HepG2 (cell line): ENCODE results near the gene SMC6. TPM values are rescaled to one million over a fixed set of nuclear protein-coding genes. Genes with fewer than 3 reads are reported as not detected.
A peak's percentile ranks its signal among the peaks of the same experiment; 100 is the strongest.

Experiments
- ATAC-seq: fragments of 200-7000 bp; cut with Tn5 transposase; 3 replicates; pipeline ENCODE4 v1.9.1; 2020; ENCODE audit warnings: mild to moderate bottlenecking, moderate library complexity
- BruUV-seq: library from RNA; stranded (reverse); fragments of 400-500 nt; replicated peaks from 2 replicates; lab custom pipeline; 2021; lab: Mats Ljungman, UMichigan
- CTCF ChIA-PET: fragments of 300-600 bp; formaldehyde crosslinking; extraction: SDS; loops from one replicate; lab custom pipeline; 2021; ENCODE audit warnings: low total read pairs, inconsistent platforms, low intra/inter-chr PET ratio; lab: Yijun Ruan, JAX
- POLR2A ChIA-PET: fragments of 350-600 bp; sonication (Branson Sonifier 250); formaldehyde crosslinking; loops from one replicate; lab custom pipeline; 2020; ENCODE audit warnings: antibody characterized with exemption, inconsistent platforms; lab: Yijun Ruan, JAX
- DNase-seq: peaks from one replicate; pipeline ENCODE4 v3.0.0-alpha.2; 2015; ENCODE audit warnings: low spot score
- FAIRE-seq: peaks from 3 replicates; lab custom pipeline; 2011; peaks lifted over from hg19 to GRCh38; lab: Jason Lieb, UNC
- H2AFZ ChIP-seq: one replicate; pipeline ENCODE4 v1.6.1; 2011; ENCODE audit warnings: low read length, inconsistent platforms
- H3K27ac ChIP-seq: fragments of 300-600 bp; 3 replicates; pipeline ENCODE4 v1.8.0; 2011; ENCODE audit warnings: mixed run types, mild to moderate bottlenecking, mixed read lengths, low read length, inconsistent platforms; ENCODE audit not compliant: insufficient read depth; ENCODE audit errors: extremely low read length
- H3K27me3 ChIP-seq, 2 experiments: fragments of 200-600 bp in 1 of 2; 2 replicates in 1 of 2; 3 replicates in 1 of 2; pipeline versions ENCODE4 v1.6.0 to v1.8.0; 2011; ENCODE audit warnings: low read length in 2 of 2, mild to moderate bottlenecking in 2 of 2, moderate library complexity in 2 of 2, inconsistent platforms in 1 of 2; ENCODE audit not compliant: insufficient read depth in 2 of 2, control insufficient read depth in 1 of 2
- H3K36me3 ChIP-seq, 2 experiments: fragments of 200-600 bp in 1 of 2; replicated peaks in 1 of 2; 2 replicates in 1 of 2; 3 replicates in 1 of 2; pipeline versions ENCODE4 v1.5.1 to v1.8.0; 2011; ENCODE audit warnings: low read length in 2 of 2, inconsistent platforms in 1 of 2; ENCODE audit not compliant: insufficient read depth in 2 of 2, control insufficient read depth in 1 of 2
- H3K4me1 ChIP-seq: 2 replicates; pipeline ENCODE4 v1.5.1; 2012; ENCODE audit warnings: low read length, inconsistent platforms; ENCODE audit not compliant: insufficient read depth
- H3K4me2 ChIP-seq: 2 replicates; pipeline ENCODE4 v1.6.0; 2011; ENCODE audit warnings: low read depth, low read length, inconsistent platforms
- H3K4me3 ChIP-seq, 3 experiments: fragments of 200-600 bp in 1 of 3; sonication (generic), shearing (Covaris generic) in 1 of 3; replicated peaks in 1 of 3; 2 replicates each; pipeline ENCODE4 v1.5.1; 2011 to 2016; ENCODE audit warnings: low read length in 3 of 3, inconsistent platforms in 2 of 3, low read depth in 2 of 3, mild to moderate bottlenecking in 2 of 3, control low read depth in 1 of 3, mixed read lengths in 1 of 3; ENCODE audit not compliant: insufficient read depth in 1 of 3
- H3K79me2 ChIP-seq: one replicate; pipeline ENCODE4 v1.6.1; 2011; ENCODE audit warnings: low read length, inconsistent platforms; ENCODE audit not compliant: insufficient read depth
- H3K9ac ChIP-seq: 2 replicates; pipeline ENCODE4 v1.6.0; 2011; ENCODE audit warnings: mild to moderate bottlenecking, low read depth, low read length, inconsistent platforms; ENCODE audit not compliant: insufficient read depth
- H3K9me3 ChIP-seq: 2 replicates; pipeline ENCODE4 v1.5.1; 2012; ENCODE audit warnings: mild to moderate bottlenecking, low read length
- H4K20me1 ChIP-seq: 2 replicates; pipeline ENCODE4 v1.6.0; 2011; ENCODE audit warnings: inconsistent platforms, mild to moderate bottlenecking, low read length, moderate library complexity; ENCODE audit not compliant: insufficient read depth
- ATAD3A ChIP-seq: sonication (generic); formaldehyde crosslinking; IDR thresholded peaks from 2 replicates; pipeline ENCODE4 v1.4.0; 2020; ENCODE audit warnings: missing genetic modification reagents
- EP300 ChIP-seq, 3 experiments: sonication (generic) in 1 of 3; formaldehyde crosslinking in 1 of 3; IDR thresholded peaks; 2 replicates each; pipeline versions ENCODE4 v1.5.1 to v1.6.1; 2011 to 2020; ENCODE audit warnings: low read depth in 2 of 3, low read length in 2 of 3, borderline replicate concordance in 1 of 3, improper control_type of control experiment in 1 of 3, mild to moderate bottlenecking in 1 of 3, missing genetic modification reagents in 1 of 3, moderate library complexity in 1 of 3
- HNRNPLL ChIP-seq: fragments of 200-400 bp; formaldehyde crosslinking; IDR thresholded peaks from 2 replicates; pipeline ENCODE4 v1.6.1; 2017; ENCODE audit warnings: mild to moderate bottlenecking, low read depth, low read length; ENCODE audit not compliant: poor library complexity, severe bottlenecking
- KDM1A ChIP-seq: IDR thresholded peaks from 2 replicates; pipeline ENCODE4 v1.6.1; 2016; ENCODE audit warnings: missing compliant biosample characterization
- MXD1 ChIP-seq: sonication (generic); formaldehyde crosslinking; IDR thresholded peaks from 2 replicates; pipeline ENCODE4 v1.4.0; 2020; ENCODE audit warnings: mild to moderate bottlenecking, missing genetic modification reagents
- ZBTB38 ChIP-seq: sonication (generic); formaldehyde crosslinking; IDR thresholded peaks from 2 replicates; pipeline ENCODE4 v1.5.1; 2020; ENCODE audit warnings: mild to moderate bottlenecking, missing genetic modification reagents
- ZKSCAN1 ChIP-seq: fragments of 150-350 bp; IDR thresholded peaks from 2 replicates; pipeline ENCODE4 v1.6.1; 2014; ENCODE audit warnings: low read length
- ZMAT3 ChIP-seq: sonication (generic); formaldehyde crosslinking; conservative IDR thresholded peaks from 2 replicates; pipeline ENCODE4 v1.7.0; 2021; ENCODE audit warnings: missing genetic modification reagents
- ZMYM2 ChIP-seq: sonication (generic); formaldehyde crosslinking; IDR thresholded peaks from 2 replicates; pipeline ENCODE4 v1.8.0; 2022; ENCODE audit warnings: mild to moderate bottlenecking, missing genetic modification reagents
- ZNF501 ChIP-seq: sonication (generic); formaldehyde crosslinking; IDR thresholded peaks from 2 replicates; pipeline ENCODE4 v1.5.1; 2020; ENCODE audit warnings: mild to moderate bottlenecking, moderate library complexity, missing genetic modification reagents
- ZNF563 ChIP-seq: sonication (generic); formaldehyde crosslinking; IDR thresholded peaks from 2 replicates; pipeline ENCODE4 v1.8.0; 2022; ENCODE audit warnings: mild to moderate bottlenecking, moderate library complexity, missing genetic modification reagents
- ZNF629 ChIP-seq: sonication (generic); formaldehyde crosslinking; conservative IDR thresholded peaks from 2 replicates; pipeline ENCODE4 v1.5.0; 2020; ENCODE audit warnings: missing genetic modification reagents
- ZNF841 ChIP-seq: sonication (generic); formaldehyde crosslinking; IDR thresholded peaks from 2 replicates; pipeline ENCODE4 v1.8.1; 2023; ENCODE audit warnings: missing genetic modification reagents, borderline replicate concordance
- WGBS: methylation state at CpG from one replicate; pipeline ENCODE4 v1.1.6; 2017; ENCODE audit warnings: low lambda C conversion rate; 5-methylcytosine and 5-hydroxymethylcytosine counted together
- in situ Hi-C: cut with HindIII; loops from 2 replicates; pipeline ENCODE4 v1.10.0; 2017; ENCODE audit warnings: low pct_unique_long_range_greater_than_20kb; ENCODE audit not compliant: extremely low pct_ligation_motif_present
- intact Hi-C: fragments of 100-400 bp; cut with micrococcal nuclease; formaldehyde crosslinking; loops from one replicate; pipeline ENCODE4 v1.10.0; 2022; ENCODE audit not compliant: unreplicated experiment
- polyA plus RNA-seq, 8 experiments: library from polyadenylated mRNA; depleted of rRNA in 3 of 8; stranded (reverse) in 7 of 8; unstranded in 1 of 8; fragments of >200 nt; fragmentation: Illumina TruSeq in 4 of 8; extraction: Trizol in 4 of 8; gene quantifications; 2 replicates each; pipeline versions ENCODE4 v1.2.1 to v1.2.3, GENCODE V29; 2011 to 2016; ENCODE audit warnings: low read depth in 4 of 8, missing spikeins in 1 of 8, mixed read lengths in 1 of 8; ENCODE audit not compliant: insufficient read depth in 1 of 8
- total RNA-seq, 5 experiments: library from RNA; depleted of rRNA; stranded (reverse); fragments of >200 nt; fragmentation: Illumina TruSeq; extraction: Trizol; gene quantifications; 2 replicates each; pipeline ENCODE4 v1.2.3, GENCODE V29; 2016; ENCODE audit warnings: low read depth in 1 of 5
- TF ChIP-seq, protein P1 (sequence below): sonication (generic); formaldehyde crosslinking; conservative IDR thresholded peaks from 2 replicates; pipeline ENCODE4 v1.8.0; 2022; ENCODE audit warnings: missing genetic modification reagents

The SMC6 gene
- total and polyA plus RNA-seq, 2 of the 13 experiments (the other 11 are each of a cell fraction or from before 2014, with no cell fraction given): 18.9 to 55.3 TPM

DNA sequence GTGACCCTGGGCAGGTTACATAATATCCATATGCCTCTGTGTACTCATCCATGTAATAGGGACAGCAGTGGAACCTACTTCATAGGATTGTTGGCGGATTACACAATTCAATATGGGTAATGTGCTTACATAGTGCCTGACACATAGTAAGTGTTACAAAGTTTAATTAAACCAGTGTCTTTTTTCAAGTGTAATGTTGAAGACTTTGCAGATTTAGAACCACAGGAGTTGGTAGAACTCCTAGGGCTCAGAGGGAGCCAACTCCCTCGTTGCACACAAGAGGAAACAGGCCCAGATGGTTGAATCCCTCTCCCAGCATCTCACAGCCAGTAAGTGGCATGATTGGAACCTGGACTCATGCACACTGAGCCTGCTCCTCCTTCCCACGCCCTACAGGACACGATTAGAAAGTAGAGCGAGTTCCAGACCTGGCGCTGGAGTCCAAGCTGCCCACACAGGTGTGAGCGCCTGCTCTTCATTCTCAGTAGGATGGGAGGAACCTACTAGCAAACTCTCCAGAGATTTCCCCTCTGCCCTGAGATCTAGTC is 115.3 kb downstream of the SMC6 start:
- Histone ChIP-seq H3K27ac (no peak overlapping the region), H3K9me3 (no peaks in the 10 kb centered on the region), H3K36me3 (peaks cover 12 to 42% of the 10 kb centered on the region in 2 experiments)
- ATAC-seq: no peak
- TF ChIP-seq ZBTB38 (CRISPR knock-in tag) (no peak), ZMYM2 (CRISPR knock-in tag) (no peak), MXD1 (no peak), ZMAT3 (no peak), ZNF841 (CRISPR knock-in tag) (no peak), KDM1A (peak; percentile 23; the same call in 1 of the 2 replicates), ZNF563 (CRISPR knock-in tag) (no peak), EP300 (IDR thresholded peaks at IDR 0.05; ENCODE audit: low read depth in 2 of 2, low read length in 2 of 2) (no peak), EP300 (CRISPR knock-in tag; IDR thresholded peaks at IDR 0.05; ENCODE audit: borderline replicate concordance) (no peak), ZNF501 (CRISPR knock-in tag) (no peak), HNRNPLL (no peak), ZNF629 (CRISPR knock-in tag) (peak; percentile 85), ATAD3A (CRISPR knock-in tag) (no peak), ZKSCAN1 (no peak)
- TF ChIP-seq, protein P1, sequence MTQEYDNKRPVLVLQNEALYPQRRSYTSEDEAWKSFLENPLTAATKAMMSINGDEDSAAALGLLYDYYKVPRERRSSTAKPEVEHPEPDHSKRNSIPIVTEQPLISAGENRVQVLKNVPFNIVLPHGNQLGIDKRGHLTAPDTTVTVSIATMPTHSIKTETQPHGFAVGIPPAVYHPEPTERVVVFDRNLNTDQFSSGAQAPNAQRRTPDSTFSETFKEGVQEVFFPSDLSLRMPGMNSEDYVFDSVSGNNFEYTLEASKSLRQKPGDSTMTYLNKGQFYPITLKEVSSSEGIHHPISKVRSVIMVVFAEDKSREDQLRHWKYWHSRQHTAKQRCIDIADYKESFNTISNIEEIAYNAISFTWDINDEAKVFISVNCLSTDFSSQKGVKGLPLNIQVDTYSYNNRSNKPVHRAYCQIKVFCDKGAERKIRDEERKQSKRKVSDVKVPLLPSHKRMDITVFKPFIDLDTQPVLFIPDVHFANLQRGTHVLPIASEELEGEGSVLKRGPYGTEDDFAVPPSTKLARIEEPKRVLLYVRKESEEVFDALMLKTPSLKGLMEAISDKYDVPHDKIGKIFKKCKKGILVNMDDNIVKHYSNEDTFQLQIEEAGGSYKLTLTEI (CRISPR knock-in tag): no peak
- TF ChIP-seq, all 625 proteins: peak for 2
- FAIRE-seq: no peak
- Histone ChIP-seq H3K4me3 (no peak overlapping the region), H3K27me3 (no peaks in the 10 kb centered on the region), H3K4me1 (peaks cover 5% of the 10 kb centered on the region; the same call in 1 of the 2 replicates), H4K20me1 (peaks cover 11% of the 10 kb centered on the region), H3K4me2 (no peak overlapping the region), H3K79me2 (no peaks in the 10 kb centered on the region), H3K9ac (no peak overlapping the region), H2AFZ (no peak overlapping the region)
- WGBS: 91% methylated on average over 6 of the region's 7 CpGs
- POLR2A ChIA-PET: no interaction called here
- in situ Hi-C loops (no loop called here), intact Hi-C loops (no loop called here)
- no peak for DNase-seq
- CTCF ChIA-PET: no interaction called here
- no TSS peak for BruUV-seq
